GM19351 (cell line): ENCODE measurements around the gene MYO10.
"Not testable (repeated sequence)": the region's sequence is repeated elsewhere in the genome, so short reads cannot be mapped to it uniquely, and the experiment has no call there.

Source experiments
- ATAC-seq: cut with Tn5 transposase; IDR thresholded peaks from one replicate; pipeline ENCODE4 v1.9.1; 2021; ENCODE audit warnings: mild to moderate bottlenecking, moderate library complexity; ENCODE audit not compliant: unreplicated experiment

Gene MYO10

GRCh38 chr5:16889972-16890519 is 46.0 kb downstream of the MYO10 start:
- ATAC-seq = no peak

GRCh38 chr5:16889203-16889971 is 46.7 kb downstream of the MYO10 start:
- no peak for ATAC-seq

- ATAC-seq = no peak
Observed at GRCh38 chr5:16888694-16889124, 47.4 kb downstream of the MYO10 start.

- no peak for ATAC-seq
Observed at GRCh38 chr5:16886793-16887345, 49.2 kb downstream of the MYO10 start.

- ATAC-seq = no peak
Observed at GRCh38 chr5:16886366-16886736, 49.7 kb downstream of the MYO10 start.

- no peak for ATAC-seq
Observed at GRCh38 chr5:16885635-16886365, 50.3 kb downstream of the MYO10 start.

DNA sequence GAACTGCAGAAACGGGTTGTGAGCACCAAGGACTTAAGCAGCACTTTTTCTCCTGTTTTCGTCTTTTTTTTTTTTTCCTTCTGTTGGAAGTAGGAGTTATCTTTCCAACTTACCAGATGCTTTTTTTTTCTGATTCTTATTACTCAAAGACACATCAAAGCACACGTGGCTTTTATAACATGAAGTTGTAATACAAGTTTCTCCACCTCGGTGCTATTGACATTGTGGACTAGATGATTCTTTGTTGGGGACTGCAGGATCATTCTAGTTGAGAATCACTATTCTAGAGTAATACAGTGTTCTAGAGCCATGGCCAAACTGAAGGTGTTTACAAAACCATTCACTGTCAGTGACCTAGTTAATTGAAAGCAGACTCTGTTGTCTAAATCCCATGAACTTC is 51.5 kb downstream of the MYO10 start:
- no peak for ATAC-seq

DNA sequence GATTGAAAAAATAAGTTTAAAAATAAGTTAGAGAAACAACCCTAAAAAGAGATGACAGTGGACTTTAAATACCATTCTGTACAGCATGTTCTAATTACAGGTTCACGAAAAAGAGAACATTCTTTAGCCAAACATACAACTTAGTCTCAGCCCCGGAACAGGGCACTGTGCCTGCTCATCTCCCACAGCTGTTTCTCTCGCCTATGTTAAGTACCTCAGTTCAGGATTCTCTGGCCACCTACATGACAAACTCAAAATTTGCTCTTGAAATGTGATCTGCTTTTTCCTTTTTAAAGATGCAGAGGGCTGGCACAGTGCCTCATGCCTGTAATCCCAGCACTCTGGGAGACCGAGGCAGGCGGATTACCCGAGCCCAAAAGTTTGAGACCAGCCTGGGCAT is 52.3 kb downstream of the MYO10 start:
- ATAC-seq = no peak

DNA sequence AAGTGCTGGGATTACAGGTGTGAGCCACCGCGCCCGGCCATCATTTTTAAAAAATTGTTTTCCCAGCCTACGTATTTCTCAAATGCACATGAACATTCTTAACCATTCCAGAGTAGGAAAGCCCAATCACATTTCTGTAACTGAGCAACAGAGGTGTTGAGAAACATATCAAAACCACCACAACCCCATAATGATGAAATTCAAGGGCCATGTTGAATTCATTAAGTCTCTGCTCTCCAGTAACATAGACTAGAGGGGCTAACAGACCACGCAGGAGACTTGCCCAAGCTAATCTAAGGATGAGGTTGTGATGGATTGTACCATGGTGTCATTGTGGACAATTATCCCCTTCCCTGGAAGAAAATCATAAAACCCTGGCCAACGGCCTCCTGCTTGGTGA is 52.9 kb downstream of the MYO10 start:
- ATAC-seq = no peak

DNA sequence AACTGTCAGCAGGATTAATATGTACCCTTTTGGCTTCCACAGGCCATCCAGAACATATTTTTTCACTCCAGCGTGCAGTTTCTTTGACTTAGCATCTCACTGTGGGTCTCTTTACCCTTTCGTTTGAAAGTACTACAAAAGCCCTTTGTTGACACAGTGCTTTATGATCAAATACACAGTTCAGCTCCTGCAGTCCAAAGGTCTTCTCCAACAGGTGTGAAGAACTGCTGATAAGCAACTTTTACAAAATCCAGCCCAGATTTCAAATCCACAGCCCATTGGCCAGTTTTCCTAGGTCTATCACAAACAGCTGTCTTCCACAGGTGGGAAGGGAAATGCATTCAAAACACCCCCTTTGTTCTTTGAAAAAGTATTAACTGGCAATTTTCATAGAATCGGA is 54.8 kb downstream of the MYO10 start:
- no peak for ATAC-seq

DNA sequence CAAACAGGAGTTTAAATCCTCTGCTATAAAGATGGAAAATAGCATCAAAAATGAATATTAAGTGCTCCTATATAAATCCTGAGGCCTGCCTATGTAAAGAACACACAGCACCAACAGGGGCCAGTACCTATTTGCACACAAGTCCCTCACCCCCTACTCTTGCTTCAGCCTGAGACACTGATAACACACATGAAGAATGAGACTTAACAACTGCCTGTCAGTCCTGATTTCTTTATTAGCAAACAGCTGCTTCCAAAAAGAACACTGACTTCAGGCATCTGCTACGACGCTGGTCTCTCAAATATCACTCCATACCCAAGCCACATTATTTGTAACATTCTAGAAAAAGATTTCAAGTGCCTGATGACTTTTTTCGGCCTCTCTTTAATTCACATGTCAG is 55.5 kb downstream of the MYO10 start:
- no peak for ATAC-seq

- ATAC-seq = no peak
Observed at GRCh38 chr5:16879650-16880049, 56.4 kb downstream of the MYO10 start.

- no peak for ATAC-seq
Observed at GRCh38 chr5:16879191-16879590, 56.9 kb downstream of the MYO10 start.

GRCh38 chr5:16877267-16877935 is 58.7 kb downstream of the MYO10 start:
- ATAC-seq = no peak

GRCh38 chr5:16874424-16874823 is 61.7 kb downstream of the MYO10 start:
- ATAC-seq = not testable (repeated sequence)

DNA sequence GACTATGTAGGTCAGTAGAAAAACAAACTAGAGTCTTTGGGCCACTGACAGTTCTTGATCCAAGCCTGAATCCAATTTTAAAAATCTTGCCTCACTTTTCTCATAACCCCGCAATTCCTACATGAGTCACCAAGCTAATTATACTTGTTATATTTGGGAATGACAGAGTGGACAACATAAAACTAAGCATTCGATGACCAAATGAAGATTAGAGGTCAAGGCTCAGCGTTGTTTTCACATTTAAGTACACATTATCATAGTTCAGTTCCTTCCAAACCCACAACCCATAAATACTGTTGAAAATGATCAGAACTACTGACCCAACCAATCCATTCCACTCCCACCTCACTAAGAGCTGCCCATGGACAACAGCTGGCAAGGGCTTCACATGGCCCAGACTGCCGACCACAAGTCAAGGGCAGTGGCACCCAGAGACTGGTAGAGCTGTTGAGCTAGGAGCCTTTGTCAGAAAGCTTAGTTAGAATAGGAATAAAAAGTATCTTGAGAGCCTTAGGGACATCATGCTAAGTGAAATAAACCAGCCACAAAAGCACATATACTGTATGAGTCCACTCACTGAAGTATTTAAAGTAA is 64.2 kb downstream of the MYO10 start:
- ATAC-seq = no peak

- ATAC-seq = no peak
Observed at GRCh38 chr5:16870878-16871277, 65.2 kb downstream of the MYO10 start.

- ATAC-seq = no peak
Observed at GRCh38 chr5:16869821-16870796, 66.0 kb downstream of the MYO10 start.

- no peak for ATAC-seq
Observed at GRCh38 chr5:16867577-16867953, 68.5 kb downstream of the MYO10 start.
